ENCODE results near the gene EMX1.

The EMX1 gene

GRCh38 chr2:72956936-72957335 lies 39.6 kb downstream of the EMX1 start:
- Histone ChIP-seq H3K9me3 (ENCODE audit: severe bottlenecking) (no peaks in the 10 kb centered on the region), H3K36me3 (no peaks in the 10 kb centered on the region; the same call in 1 of the 2 replicates), H3K27me3 (ENCODE audit: insufficient read depth, low read depth, severe bottlenecking) (no peaks in the 10 kb centered on the region), H3K4me3 (ENCODE audit: low read depth, low read length) (no peak overlapping the region), H3K27ac (no peak overlapping the region)
- DNase-seq: no peak
- no peak for TF ChIP-seq CTCF (IDR thresholded peaks at IDR 0.05; ENCODE audit: low read depth, low read length)

- Histone ChIP-seq H3K9me3 (ENCODE audit: severe bottlenecking) (no peaks in the 10 kb centered on the region), H3K27ac (no peak overlapping the region), H3K4me3 (ENCODE audit: low read depth, low read length) (no peak overlapping the region), H3K36me3 (no peaks in the 10 kb centered on the region; the same call in 1 of the 2 replicates), H3K27me3 (ENCODE audit: insufficient read depth, low read depth, severe bottlenecking) (no peaks in the 10 kb centered on the region)
- TF ChIP-seq CTCF (IDR thresholded peaks at IDR 0.05; ENCODE audit: low read depth, low read length): no peak
- no peak for DNase-seq
Observed at GRCh38 chr2:72958542-72959385, 41.4 kb downstream of the EMX1 start.

- no peak for TF ChIP-seq CTCF (IDR thresholded peaks at IDR 0.05; ENCODE audit: low read depth, low read length)
- Histone ChIP-seq H3K36me3 (no peaks in the 10 kb centered on the region; the same call in 1 of the 2 replicates), H3K9me3 (ENCODE audit: severe bottlenecking) (no peaks in the 10 kb centered on the region), H3K27ac (no peak overlapping the region), H3K27me3 (ENCODE audit: insufficient read depth, low read depth, severe bottlenecking) (no peaks in the 10 kb centered on the region), H3K4me3 (ENCODE audit: low read depth, low read length) (no peak overlapping the region)
- DNase-seq: no peak
Observed at GRCh38 chr2:72959554-72959953, 42.2 kb downstream of the EMX1 start.

GRCh38 chr2:72959995-72960981 lies 43.0 kb downstream of the EMX1 start:
- no peak for DNase-seq
- no peak overlapping the region for H3K27ac ChIP-seq
- TF ChIP-seq CTCF (IDR thresholded peaks at IDR 0.05; ENCODE audit: low read depth, low read length): no peak
- H3K27me3 ChIP-seq (ENCODE audit: insufficient read depth, low read depth, severe bottlenecking): no peaks in the 10 kb centered on the region
- H3K4me3 ChIP-seq (ENCODE audit: low read depth, low read length): no peak overlapping the region
- H3K36me3 ChIP-seq: no peaks in the 10 kb centered on the region; the same call in 1 of the 2 replicates
- no peaks in the 10 kb centered on the region for H3K9me3 ChIP-seq (ENCODE audit: severe bottlenecking)

GRCh38 chr2:72961036-72961720 lies 43.9 kb downstream of the EMX1 start:
- Histone ChIP-seq H3K27ac (no peak overlapping the region), H3K27me3 (ENCODE audit: insufficient read depth, low read depth, severe bottlenecking) (no peaks in the 10 kb centered on the region), H3K4me3 (ENCODE audit: low read depth, low read length) (no peak overlapping the region), H3K9me3 (ENCODE audit: severe bottlenecking) (no peaks in the 10 kb centered on the region), H3K36me3 (no peaks in the 10 kb centered on the region)
- TF ChIP-seq CTCF (IDR thresholded peaks at IDR 0.05; ENCODE audit: low read depth, low read length): no peak
- DNase-seq: no peak
